ENCODE data around the gene TTLL5.

Gene TTLL5

DNA sequence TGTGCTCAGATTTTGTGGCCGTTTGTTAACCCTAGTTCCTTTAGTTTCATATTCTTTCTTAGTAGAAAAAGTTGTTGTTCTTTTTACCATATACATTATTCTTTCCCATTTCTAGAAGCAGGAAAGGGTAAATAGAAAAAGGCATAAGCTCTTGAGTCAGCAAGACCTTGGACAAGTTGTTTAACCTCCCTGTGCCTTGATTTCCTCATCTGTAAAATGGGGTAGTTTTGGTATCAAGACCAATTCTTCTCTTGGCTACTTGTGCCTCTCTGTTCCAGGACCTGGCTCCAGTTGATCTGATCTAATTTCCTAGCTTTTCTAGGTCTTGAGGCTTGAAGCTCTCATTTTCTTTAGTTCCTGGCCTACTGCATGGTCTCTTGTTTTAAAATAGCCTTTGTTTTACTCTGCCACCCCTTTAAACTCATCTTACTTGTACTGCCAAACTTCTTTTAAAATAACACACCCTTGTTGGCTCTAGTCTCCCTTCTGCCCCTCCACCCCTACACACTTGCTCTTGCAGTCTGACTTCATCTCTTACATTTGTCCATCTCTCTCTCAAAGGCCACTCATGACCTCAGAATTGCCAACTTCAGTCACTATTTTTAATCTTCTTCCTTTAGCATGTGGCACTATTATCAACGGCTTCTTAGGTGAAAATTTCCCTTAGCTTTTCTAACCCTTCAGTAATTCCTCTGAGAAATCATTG, 143.7 kb downstream of the TTLL5 start:
- DNase-seq (ENCODE audit: low read depth in 2 of 2): no peak

DNA sequence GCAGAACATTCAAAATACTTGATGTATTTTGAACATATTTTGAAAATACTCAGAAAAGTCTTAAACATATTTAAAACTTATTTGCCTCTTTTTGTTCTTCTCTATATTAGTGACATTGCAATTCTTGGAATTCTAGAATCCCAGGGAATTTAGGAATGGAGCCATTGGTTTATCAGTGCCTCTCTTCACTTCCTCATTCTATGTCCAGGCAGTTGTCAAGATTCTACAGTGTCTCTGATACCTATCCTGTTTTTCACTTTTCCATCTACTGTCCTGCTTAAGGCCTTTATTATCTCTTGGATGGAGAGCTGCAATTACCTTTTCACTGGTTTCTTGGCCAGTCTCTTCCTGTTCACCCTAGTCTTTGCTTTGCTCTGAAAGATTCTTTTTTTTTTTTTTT, 144.6 kb downstream of the TTLL5 start:
- no peak for DNase-seq (ENCODE audit: low read depth in 2 of 2)

DNA sequence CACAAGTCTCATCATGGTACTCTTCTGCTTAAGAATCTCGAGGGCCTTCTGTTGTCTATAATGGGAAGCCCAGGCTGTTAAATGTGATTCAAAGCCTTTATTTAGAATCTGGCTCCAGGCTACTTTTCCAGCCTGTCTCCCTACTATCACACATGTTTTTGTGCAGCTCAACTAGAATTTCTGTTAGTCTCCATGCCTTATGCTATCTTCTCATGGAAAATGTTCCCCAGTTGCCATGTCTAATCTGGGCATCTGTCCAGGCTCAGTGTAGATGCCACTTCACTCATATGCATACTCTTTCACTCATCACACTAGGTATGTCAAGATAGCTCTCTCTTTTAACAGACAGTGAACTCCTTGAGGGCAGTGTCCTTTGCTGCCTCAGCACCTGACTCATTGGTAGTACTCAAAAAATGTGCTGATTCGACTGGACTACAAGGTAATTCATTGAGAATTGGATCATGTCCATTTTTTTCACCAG, 145.3 kb downstream of the TTLL5 start:
- DNase-seq (ENCODE audit: low read depth in 2 of 2): no peak

DNA sequence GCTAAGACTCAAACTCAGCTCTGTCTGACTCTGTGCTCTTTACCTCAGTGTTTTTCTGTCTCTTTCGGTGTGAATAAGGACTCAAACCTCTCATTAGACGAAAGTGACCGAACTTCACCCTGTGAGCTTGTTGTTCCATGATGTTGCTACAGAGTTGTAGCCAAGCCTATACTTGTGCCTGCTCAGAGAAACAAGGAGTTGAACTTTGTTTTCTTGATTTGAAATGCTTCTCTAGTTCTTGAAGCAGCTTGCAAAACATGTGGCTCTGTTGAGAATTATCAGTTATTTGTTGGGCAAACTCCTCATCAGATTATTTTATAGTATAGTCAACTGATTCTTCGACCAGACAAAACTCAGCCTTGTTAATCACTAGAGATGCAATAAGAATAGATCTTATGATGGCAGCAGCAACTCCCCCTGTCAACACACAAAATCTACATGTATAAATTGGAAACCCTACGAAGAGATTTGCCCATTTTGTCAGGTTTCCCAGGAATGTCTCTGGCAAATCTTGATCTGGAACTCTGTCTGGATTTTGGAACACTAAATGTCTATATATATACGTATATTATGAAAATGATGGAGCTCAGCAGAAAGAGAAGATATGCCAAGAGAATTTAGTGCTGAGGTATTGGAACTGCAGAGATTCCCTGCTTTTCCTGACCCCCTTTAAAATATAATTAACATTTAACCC, 146.8 kb downstream of the TTLL5 start:
- no peak for DNase-seq (ENCODE audit: low read depth in 2 of 2)

DNA sequence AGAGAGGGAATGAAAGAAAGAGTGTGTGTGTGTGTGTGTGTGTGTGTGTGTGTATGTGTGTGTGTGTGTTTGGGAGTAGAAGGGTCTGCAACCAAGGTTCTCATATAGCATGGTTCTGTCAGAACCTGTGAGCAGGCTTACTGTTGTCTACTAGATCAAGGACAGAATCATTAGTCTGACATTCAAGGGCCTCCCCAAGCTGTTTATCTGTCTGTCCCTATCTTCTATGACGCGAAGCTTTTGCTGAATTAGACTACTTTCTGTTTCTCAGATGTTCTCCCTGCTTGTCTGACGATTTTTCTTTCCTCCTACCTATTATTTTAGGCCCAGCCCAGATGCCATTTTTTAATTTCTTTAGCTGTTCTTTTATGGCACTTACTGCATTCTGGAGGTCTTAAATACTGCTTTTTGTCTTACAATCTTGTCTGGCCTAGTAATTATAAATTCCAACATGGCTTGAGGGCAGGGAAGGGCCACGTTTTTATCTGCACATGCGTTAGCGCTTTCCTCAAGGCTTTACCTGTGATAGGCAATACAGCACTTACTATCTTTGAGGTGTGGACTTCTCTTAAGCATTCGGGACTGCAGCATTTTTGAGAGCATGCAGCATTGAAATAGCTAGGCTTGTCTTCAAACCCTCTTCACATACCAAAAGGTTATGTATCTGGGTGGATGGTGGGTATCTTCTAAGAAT, 150.2 kb downstream of the TTLL5 start:
- DNase-seq (ENCODE audit: low read depth in 2 of 2): no peak

DNA sequence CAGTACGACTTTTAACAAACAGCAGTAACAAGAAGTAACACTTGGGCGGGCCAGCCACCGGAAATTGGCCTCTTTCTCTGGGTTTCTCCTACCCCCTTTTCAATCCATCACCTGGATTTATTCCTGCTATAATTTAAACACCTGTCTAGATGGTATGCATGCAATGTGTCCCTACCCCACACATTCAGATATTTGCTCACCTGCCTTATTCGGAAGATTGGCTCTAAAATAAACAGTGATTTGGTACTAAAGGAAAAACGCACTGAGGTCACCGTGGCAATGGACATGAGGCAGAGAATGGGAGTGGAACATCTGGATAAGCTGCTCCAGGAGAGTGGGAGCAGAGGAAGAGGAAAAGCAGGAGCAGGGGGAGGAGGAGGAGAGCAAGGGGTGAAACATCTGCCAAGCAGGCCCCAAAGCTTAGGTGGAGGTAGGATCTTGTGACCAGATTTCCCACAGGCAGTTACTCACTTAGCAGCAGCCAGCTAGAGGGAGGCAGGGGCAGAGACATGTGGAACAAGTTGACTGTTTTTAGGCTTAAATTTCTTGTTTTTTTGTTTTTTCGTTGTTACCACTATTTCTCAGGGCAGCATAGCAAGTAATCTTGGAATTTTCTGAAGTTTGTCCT, 150.9 kb downstream of the TTLL5 start:
- no peak for DNase-seq (ENCODE audit: low read depth in 2 of 2)

DNA sequence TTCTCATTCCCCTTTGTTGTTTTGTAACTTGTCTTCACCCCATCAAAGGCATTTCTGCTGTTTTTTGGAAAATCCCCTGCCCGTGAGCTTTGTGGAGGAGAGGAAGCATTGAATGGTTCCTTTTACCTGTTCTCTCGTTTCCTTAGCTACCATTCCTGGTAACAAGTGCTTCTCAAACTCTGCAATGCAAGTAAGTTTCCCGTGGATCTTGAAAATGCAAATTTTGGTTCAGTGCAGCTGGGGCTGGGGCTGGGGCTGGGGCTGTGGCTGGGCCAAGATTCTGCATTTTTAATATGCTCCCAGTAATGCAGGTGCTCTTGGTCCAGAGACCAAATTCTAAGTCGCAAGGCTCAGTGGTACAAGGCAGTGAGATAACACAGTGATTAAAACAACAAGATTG, 151.6 kb downstream of the TTLL5 start:
- DNase-seq (ENCODE audit: low read depth in 2 of 2): no peak

DNA sequence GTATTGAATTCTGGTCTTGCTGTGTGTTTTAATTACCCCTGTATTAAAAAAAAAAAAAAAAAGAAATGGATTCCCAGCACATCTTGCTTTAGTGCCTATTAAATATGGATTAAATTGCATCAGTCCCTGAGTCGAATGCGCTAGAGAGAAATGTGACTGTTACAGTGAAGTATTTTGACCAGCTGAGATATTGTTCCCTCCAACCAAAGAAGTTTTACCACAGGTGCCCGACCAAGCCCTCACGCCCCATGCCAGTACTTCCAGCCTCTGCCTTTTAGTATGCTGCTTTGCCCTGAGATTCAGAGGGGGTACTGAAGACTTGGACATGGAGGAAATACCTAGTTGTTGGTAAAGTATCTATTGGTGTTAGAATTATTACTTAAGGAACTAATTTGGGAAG, 159.7 kb downstream of the TTLL5 start:
- DNase-seq (ENCODE audit: low read depth in 2 of 2): no peak

DNA sequence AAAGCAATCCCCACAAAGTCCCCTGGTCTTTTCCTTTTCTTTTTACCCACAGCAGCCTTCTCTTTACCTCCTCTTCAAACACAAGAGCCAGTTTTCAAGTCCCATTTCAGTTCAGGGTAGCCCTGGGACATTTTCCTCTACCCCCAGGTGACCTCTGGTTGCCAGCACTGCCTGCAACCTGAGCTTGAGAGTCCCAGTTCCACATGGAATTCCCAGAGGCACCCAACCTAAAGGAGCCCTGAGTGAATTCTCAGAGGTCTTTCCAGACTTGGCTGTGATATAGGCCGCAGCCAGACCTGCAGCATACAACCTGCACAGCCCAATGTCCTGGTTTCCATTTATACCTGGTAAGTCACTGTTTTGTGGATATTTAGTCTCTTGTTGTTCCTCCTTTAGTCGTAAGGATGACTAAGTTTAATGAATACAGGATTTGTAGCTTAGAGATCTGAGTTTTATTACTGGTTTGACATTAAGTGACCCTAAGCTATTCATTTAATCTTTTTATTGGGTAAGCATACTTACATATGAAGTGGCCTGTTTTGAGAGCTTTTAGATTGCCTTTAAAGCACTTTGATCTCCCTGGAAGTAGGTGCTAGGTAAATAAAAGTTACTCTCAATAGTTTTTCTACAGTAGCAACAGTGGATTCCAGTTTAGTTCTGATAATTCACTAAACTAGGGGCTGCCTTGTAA, 160.9 kb downstream of the TTLL5 start:
- no peak for DNase-seq (ENCODE audit: low read depth in 2 of 2)

DNA sequence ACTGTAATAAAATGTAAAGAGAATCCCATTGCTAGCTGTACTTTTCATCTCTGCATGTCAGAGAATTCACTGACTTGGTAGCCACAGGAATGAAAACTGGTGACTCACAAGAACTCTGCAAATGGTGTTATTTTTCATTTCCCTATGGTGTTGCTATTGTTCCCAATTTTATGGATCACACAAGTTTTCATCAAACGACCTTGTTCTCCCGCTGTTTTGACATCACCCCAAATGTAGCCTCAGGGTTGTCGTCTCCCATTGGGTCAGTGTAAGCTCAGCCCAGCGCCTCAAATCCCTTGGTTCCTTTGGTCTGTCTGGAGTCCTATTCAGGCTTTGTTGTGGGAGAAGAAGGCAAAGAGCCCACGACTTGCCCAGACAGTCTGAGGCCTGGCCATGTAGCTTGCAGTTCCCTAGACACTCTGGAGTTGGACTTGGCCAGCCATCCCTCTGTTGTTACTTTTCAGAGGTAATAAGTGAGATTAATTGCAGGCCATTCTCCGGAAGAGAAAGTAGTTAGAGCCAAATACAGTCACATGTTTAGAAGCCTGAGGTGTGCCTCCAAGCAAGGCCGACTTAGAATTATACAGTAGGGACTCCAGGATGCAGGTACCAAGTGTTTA, 161.6 kb downstream of the TTLL5 start:
- no peak for DNase-seq (ENCODE audit: low read depth in 2 of 2)

DNA sequence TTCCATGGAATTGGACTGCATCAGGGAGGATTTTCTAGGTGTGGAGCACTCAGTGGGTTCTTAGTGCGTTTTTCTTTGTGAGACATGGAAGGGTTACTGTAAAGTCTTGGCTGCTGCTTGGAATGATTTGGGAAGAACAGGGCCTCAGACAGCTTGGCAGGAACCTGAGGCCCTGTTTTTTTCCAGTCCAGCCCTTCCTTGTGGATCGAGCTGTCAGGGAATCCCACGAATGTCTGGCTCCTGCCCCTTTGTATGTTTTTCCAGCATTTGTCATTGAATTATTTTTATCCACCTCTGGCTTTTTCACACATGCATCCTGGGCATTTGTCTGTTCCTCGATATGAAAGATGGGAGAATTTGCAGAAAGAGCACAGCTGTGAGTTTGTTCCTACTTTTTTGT, 162.3 kb downstream of the TTLL5 start:
- no peak for DNase-seq (ENCODE audit: low read depth in 2 of 2)

DNA sequence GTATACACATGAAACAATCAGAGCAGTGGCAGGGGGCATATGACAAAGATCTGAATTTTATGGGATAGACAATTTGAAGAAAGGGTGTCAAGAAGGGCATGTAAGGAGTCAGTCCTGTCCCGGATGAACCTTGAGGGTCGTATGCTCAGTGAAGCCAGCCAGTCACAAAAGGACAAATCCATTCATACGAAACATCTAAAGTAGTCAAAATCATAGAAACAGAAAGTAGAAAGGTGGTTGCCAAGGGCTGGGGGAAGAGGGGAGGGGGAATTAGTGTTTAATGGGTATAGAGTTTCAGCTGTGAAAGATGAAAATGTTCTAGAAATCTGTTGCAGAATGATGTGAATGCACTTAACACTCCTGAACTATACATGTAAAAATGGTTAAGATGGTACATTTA, 163.3 kb downstream of the TTLL5 start:
- DNase-seq (ENCODE audit: low read depth in 2 of 2): no peak

DNA sequence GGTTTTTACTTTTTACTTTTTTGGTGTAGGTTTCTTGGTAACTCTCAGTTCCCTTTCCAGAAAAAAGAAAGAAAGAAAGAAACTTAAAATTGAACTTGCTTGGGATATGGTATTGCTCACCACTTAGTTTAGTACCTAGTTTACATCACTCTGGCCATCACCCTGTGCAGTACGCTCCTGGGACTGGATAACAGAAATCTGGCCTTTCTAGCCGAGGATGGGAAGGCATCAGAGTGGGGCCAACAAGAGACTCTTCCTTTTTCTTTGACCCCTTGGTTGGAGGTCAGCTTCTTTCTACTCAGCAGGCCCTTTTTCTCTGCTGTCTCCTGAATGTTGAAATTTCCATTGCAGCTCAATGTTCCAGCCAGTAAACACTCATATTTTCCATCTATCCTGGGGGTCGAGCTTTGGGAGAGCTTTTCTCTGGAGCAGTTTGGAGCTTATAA, 164.1 kb downstream of the TTLL5 start:
- DNase-seq (ENCODE audit: low read depth in 2 of 2): no peak

DNA sequence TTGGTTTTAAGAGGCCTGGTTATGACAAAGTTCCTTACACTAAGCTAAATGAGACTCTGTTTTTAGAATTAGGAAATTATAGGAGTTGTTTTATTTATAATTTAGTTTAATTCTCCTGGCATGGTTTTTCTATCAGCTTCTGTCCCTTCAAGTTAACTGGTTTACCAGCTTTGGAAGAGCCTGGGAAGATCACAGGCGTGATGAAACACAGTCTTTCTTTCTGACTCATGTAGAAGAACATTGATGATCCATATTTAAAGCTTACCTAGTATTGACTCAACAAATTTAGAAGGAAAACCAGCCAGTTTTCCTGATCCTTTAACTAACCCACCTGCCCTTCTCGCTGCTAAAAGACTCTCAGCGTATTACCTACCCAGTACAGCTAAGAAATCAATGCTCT, 165.6 kb downstream of the TTLL5 start:
- DNase-seq (ENCODE audit: low read depth in 2 of 2): no peak

DNA sequence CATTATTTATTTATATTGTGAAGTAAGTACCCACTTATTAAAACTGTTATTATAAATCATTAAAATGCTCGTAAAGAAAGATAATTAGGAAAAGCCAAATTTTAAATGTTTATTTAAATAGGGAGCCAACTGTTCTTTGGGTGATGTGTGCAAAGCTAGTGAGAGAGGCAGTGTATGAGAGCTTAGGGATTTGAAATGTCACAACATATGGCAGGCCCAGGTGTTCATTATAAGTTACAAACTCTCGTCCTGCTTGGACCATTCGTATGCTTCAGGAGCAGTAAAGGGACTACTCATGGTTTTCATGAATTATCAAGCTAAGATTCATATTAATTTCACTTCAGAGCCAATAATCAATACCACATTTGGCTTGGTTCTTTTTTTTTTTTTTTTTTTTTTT, 166.3 kb downstream of the TTLL5 start:
- DNase-seq (ENCODE audit: low read depth in 2 of 2): no peak

DNA sequence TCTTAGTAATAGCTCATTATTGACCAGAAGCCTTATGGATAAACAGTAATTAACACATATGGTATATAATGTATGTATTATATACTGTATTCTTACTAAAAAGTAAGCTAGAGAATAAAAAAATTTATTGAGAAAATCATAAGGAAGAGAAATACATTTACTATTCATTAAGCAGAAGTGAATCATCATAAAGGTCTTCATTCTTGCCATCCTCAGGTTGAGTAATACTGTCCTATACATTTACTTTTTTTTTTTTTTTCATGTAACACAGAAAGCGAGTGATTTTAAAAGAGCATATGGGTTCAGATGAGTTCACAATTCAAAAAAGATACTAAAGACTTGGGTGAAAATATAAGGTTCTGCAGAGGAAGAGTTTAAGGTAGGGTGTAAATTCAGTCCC, 168.3 kb downstream of the TTLL5 start:
- no peak for DNase-seq (ENCODE audit: low read depth in 2 of 2)

DNA sequence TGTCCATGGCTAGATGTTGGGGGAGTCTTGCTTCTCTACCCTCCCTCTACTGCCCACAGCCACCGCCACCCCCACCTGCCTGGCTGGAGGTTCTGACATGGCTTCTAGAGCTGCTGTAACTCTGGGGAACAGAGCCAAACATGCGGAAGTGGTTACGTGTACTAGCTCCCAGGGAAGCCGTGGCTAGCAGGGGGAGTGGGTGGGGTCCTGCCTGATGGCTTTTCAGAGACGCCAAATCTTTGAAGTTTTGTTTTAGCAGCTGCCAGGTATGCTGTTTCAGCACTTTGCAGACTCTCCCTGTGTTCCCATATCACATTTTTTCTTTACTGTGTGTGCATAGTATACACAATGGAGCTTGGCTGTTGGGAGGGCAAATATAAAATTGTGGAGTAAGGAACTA, 170.4 kb downstream of the TTLL5 start:
- DNase-seq (ENCODE audit: low read depth in 2 of 2): no peak

DNA sequence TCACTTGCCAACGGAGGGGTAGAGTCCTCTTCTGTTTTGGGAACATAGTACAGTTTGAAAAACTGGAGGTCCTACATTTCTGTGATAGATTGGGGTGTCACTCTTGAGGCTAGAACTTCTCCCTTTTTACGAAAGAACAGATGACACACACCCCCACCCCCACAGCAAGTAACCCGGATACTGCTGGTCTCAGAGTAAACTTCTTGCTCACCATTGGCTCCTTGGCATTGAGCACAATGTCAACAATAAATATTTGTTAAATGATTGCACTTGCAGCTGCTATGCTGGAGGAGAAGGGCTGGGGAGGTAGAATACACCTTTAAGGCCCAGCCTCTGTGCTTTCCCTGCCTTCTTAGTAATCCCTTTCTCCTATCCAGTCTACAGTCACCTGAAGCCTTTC, 170.9 kb downstream of the TTLL5 start:
- DNase-seq (ENCODE audit: low read depth in 2 of 2): no peak

DNA sequence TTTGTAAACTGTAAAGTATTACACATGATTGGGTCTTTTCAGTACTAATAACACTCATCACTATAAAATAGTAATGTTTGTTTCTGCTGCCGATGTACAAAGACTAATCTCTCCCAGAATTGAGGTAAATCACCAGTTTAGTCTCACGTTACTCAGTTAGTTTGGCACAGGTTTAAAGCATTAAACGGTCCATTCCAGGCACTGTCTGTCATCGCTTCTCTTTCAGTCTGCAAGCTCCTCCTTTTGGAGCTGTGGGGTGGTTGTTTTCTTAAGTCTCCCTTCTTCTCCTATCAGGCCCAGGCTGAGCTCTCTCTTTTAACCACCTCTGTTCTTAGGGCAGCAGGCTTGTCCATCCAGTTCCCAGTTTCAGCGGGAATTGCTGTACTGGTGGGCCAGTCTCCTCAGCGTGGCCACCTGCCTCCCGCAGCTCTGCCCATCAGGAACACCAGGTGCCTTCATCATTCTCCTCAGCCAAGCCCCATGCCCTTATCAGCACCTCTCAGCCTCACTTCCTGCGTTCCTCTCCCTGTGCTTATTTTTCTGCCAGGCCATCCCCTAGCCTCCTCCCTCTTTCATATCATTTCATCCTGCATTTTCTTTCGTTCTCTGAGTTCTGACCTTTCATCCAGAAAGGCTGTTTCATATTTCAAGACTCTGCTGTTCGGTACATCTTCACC, 171.7 kb downstream of the TTLL5 start:
- no peak for DNase-seq (ENCODE audit: low read depth in 2 of 2)

DNA sequence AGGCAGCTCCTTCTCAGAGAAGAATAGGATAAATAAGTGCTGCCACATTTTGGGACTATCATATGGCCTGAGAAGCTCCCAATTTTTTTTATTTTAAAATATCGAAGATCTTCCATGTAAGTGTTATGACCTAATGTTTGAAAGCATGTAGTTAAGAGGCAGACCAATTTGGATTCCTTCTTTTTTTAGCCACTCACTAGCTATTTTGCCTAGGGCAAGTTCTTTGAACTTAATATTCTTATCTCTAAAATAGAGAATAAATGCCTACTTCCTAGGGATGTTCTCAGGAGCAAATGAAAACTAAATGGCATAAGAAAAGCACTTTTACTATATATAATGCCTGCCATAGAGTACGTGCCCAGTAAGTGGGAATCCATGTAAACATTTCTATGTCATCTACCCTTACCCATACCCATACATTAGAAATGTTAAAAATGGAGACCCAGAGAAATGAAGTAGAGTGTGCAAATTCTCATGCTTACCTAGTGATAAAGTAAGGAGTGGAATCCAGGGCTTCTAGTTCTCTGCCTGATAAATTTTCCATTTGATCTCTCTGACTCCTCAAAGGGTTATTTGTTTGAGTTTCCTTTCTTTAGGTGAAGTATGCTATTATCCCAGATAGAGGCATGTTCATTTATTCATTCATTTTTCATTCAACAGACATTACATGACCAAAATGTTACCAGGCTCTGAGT, 172.4 kb downstream of the TTLL5 start:
- DNase-seq (ENCODE audit: low read depth in 2 of 2): no peak
